Kidney tubule cell (primary cell): ENCODE data around the gene CNTN4.
A peak's percentile ranks its signal among the peaks of the same experiment; 100 is the strongest.

Source experiments
- DNase-seq: peaks from one replicate; pipeline ENCODE4 v3.0.0-alpha.2; 2018; ENCODE audit warnings: low spot score

Gene CNTN4

DNA sequence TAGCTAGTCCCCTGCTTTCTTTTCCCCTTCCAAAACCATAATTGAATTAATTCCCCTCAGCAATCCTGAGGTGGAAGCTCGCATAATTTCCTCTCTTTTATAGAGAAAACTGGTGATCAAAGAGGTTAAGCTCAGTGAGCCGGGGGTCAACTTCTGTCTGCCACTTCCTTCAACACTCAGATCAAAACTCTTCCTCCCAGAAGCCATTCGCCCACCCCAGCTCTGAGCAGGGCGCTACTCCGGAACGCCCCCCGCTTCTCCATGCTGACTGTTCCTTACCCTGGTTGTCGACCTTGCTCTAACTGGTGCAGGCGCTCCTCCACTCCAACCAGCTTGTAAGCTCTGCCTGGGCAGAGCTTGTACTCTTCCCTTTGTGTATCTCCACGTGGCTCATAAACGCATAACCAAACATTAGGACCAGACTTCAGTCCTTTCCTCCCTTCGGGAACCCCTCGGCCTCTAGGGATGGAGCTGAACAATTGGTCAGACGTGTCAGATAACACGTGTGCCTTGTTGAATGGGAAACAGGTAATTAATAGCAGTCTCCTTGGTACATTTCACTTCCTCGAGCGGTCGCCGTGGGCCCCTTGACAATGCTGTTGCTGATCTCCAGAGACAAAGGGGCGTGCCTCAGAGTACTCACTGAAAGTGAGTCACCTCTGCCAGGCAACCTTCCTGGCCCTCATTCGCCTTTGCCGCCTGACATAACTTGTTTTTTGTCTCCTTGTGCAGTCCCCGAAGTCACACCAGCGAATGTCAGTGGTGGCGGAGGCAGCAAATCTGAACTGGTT lies 939.7 kb downstream of the CNTN4 start:
- peak; percentile 30 for DNase-seq

- DNase-seq: no peak
Observed at GRCh38 chr3:3053974-3054373, 955.3 kb downstream of the CNTN4 start.

- DNase-seq: no peak
Observed at GRCh38 chr3:3059645-3060044, 961.0 kb downstream of the CNTN4 start.

- DNase-seq: no peak
Observed at GRCh38 chr3:3064297-3064696, 965.6 kb downstream of the CNTN4 start.

GRCh38 chr3:3065876-3066275 lies 967.2 kb downstream of the CNTN4 start:
- DNase-seq: peak; percentile 51

GRCh38 chr3:3066378-3066777 lies 967.7 kb downstream of the CNTN4 start:
- no peak for DNase-seq

- no peak for DNase-seq
Observed at GRCh38 chr3:3066910-3067309, 968.2 kb downstream of the CNTN4 start.

DNA sequence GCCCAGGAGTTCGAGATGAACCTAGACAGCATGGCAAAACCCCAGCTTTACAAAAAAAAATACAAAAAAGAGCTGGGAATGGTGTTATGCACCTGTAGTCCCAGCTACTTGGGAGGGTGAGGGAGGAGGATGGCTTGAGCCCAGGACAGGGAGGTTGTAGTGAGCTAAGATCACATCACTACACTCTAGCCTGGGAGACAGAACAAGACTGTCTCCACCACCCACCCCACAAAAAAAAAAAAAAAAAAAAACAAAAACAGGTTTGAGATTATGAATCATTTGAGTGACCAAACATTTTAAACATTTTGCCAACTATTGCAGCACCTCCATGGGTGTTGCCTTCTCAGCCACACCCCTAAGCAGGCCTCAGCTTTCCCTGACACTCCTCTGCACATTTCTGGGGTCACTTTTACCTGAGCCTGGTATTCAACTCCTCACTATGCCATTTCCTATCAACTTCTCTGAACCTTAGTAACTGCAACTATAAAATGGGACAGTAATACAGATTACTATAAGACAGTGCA lies 969.8 kb downstream of the CNTN4 start:
- DNase-seq: no peak

GRCh38 chr3:3069723-3070122 lies 971.1 kb downstream of the CNTN4 start:
- no peak for DNase-seq

- DNase-seq: no peak
Observed at GRCh38 chr3:3071136-3071535, 972.5 kb downstream of the CNTN4 start.

DNA sequence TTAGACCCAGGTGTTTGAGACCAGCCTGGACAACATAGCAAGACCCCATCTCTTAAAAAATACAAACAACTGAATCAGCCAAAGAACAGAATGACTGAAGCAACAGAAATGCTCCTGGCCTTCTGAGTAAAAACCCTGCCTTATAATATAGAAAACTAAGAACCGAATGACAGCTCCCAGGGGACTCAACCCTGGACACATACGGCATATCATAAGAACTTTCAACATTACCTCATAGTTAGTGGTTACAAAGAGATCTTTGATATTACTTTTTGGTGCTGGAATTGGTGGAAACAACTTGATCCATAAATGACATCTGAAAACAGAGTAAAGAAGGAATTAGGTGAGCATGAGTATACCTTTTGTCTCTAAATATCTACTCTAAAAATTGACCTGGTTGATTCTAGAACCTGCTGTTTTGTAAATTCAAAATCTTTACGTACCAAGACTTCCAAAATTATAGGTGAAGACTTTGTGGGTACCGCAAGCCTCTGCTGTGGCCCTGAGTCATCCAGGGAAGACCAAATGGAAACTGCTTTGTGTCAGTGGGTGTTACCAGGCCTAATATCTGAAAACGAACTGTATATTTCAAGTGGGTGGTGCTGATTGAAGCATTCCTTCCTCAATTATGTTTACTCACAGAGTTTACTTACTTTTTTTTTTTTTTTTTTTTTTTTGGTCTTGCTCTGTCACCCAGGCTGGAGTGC lies 976.0 kb downstream of the CNTN4 start:
- no peak for DNase-seq

DNA sequence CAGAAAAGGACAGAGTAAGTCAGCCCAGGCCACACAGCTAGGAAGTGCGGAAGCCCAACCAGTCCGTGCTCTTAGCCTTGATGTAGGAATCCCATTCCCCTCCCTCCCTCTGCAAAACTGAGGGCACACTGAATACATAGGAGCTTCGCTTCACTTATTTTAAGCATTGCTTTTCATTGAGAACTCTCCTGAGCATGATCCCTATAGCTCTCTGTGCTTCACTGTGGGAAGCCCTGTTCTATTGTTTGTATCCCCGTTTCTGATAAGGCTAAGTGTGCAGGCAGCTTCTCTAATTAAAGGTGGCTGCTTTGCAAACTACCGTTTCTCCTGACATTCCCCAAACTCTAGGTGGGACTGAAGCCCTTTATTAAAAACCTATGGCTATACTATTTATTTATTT lies 981.6 kb downstream of the CNTN4 start:
- DNase-seq: no peak

DNA sequence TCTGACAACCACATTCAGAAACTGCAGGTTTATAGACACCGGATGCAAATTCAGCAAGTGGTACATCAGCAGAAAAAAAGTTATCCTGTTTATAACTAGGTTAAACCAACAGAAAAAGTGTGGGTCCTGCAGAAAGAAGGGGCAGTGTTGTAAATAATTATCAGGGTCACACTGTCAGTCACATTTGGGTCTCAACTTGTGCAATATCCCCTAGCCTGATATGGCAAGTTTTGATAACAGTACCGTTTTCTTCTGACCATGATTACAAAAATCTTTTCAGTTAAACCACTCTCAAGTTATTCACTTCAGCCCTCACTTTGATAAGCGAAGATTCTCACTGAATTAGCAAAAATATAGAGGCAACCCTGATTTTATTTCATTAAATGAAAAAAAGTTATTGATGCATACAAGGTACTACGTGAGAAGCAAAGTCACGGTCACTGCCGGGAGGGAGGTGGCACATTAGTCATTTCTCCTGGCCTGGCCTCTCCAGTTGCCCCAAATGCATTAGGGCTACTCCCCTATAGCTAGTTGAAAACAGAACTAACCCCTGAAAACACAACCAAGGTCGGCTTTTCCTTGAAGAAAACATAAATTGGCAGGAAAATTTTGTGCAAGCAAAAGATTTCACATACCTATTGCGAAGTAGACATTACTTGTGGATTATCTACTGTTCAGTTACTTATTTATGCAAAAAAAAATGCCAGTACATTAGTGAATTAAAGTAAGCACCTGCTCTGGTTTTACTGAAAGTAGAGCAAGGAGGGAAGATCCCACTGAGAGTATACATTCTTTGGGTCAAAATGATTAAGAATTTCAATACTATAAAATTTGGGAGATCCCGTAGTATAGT lies 982.9 kb downstream of the CNTN4 start:
- no peak for DNase-seq

GRCh38 chr3:3082234-3082924 lies 983.7 kb downstream of the CNTN4 start:
- DNase-seq: no peak

GRCh38 chr3:3084890-3085289 lies 986.2 kb downstream of the CNTN4 start:
- DNase-seq: no peak

DNA sequence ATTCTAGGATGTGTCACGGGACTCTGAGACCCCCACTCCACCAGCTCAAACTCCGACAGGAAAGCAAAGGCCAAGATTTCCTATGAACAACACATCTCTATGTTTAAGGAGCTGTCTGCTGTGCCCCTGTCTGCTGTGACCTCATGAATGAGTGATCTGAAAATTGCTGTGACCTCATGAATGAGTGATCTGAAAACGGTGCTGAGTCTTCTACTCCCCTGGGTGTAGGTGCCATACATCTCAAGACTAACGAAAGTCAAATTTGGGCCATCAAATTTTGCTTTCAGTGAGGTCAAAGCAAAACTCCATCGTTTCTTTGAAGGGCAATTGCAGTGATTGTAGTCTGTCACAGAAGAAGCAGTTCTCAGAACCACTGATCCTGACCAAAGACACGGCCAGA lies 987.1 kb downstream of the CNTN4 start:
- no peak for DNase-seq

DNA sequence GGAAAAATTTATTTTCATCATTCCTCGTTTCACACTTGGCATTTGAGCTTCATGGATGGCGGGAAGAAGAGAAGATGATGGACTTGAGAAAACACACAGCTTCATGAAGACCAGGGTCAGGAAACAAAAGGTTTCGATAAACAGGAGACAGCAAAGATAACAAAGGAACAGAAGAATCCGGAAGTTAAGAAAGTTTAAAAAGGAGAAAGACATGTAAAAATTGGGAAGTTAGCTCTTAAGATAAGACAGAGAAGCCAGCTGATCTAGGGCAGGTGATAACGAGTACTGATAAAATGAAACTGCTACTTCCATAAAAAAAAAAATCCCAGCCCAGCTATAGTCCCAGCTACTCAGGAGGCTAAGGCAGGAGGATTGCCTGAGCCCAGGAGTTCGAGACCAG lies 987.6 kb downstream of the CNTN4 start:
- no peak for DNase-seq

GRCh38 chr3:3087279-3087678 lies 988.6 kb downstream of the CNTN4 start:
- DNase-seq: no peak

- no peak for DNase-seq
Observed at GRCh38 chr3:3087716-3088465, 989.2 kb downstream of the CNTN4 start.

GRCh38 chr3:3089017-3089416 lies 990.4 kb downstream of the CNTN4 start:
- DNase-seq: no peak

DNA sequence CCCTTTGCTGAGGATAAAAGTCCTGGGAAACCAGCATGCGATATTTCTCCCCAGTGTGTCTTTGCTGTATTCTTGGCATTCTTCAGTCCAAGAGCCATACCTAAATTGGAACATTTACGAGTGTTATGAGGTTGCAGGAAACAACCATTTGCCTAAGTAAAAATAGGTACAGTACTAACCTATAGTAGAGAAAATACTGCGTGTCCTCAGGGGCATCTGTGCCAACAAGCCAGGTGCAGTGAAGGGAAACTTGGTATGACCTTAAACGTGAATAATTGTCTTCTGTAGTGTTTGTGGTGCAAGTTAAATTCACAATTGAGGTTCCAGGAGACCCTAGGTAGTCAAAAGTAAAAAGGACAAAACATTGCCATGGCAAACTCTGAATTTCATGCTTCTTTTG lies 999.3 kb downstream of the CNTN4 start:
- no peak for DNase-seq
